ENCODE results near the gene ZBTB24.

ZBTB24 gene

GRCh38 chr6:109473120-109473519 is 9.9 kb downstream of the ZBTB24 start:
- no peak for TF ChIP-seq CTCF (IDR thresholded peaks at IDR 0.05; ENCODE audit: poor library complexity, severe bottlenecking)
- Histone ChIP-seq H3K27ac (ENCODE audit: poor library complexity, severe bottlenecking) (no peak overlapping the region), H3K4me3 (ENCODE audit: severe bottlenecking) (no peak overlapping the region)

GRCh38 chr6:109472132-109472995 is 10.7 kb downstream of the ZBTB24 start:
- Histone ChIP-seq H3K36me3 (ENCODE audit: low read depth) (peaks cover 63% of the 10 kb centered on the region), H3K9me3 (ENCODE audit: severe bottlenecking) (no peaks in the 10 kb centered on the region), H3K4me3 (ENCODE audit: severe bottlenecking) (no peak overlapping the region), H3K27ac (ENCODE audit: poor library complexity, severe bottlenecking) (no peak overlapping the region), H3K27me3 (ENCODE audit: insufficient read depth, poor library complexity, severe bottlenecking) (no peaks in the 10 kb centered on the region), H3K4me1 (ENCODE audit: insufficient read depth, poor library complexity, severe bottlenecking) (no peaks in the 10 kb centered on the region)
- TF ChIP-seq CTCF (IDR thresholded peaks at IDR 0.05; ENCODE audit: poor library complexity, severe bottlenecking), result no peak
- DNase-seq (ENCODE audit: low spot score), result no peak
- no peak for ATAC-seq (ENCODE audit: low read depth)

More at GRCh38 chr6:109473120-109473519, 9.9 kb downstream of the ZBTB24 start:
- Histone ChIP-seq H3K9me3 (ENCODE audit: severe bottlenecking) (no peaks in the 10 kb centered on the region), H3K4me1 (ENCODE audit: insufficient read depth, poor library complexity, severe bottlenecking) (no peaks in the 10 kb centered on the region), H3K27me3 (ENCODE audit: insufficient read depth, poor library complexity, severe bottlenecking) (no peaks in the 10 kb centered on the region), H3K36me3 (ENCODE audit: low read depth) (peaks cover 62% of the 10 kb centered on the region)
- DNase-seq (ENCODE audit: low spot score) (no peak), ATAC-seq (ENCODE audit: low read depth) (no peak)

- no peak for ATAC-seq (ENCODE audit: low read depth)
Measured at GRCh38 chr6:109471105-109471810, 11.8 kb downstream of the ZBTB24 start.

GRCh38 chr6:109469591-109470189 is 13.3 kb downstream of the ZBTB24 start:
- H3K9me3 ChIP-seq (ENCODE audit: severe bottlenecking), result no peaks in the 10 kb centered on the region
- DNase-seq (ENCODE audit: low spot score) (no peak), ATAC-seq (ENCODE audit: low read depth) (no peak)
- no peaks in the 10 kb centered on the region for H3K4me1 ChIP-seq (ENCODE audit: insufficient read depth, poor library complexity, severe bottlenecking)
- no peak overlapping the region for H3K27ac ChIP-seq (ENCODE audit: poor library complexity, severe bottlenecking)
- H3K4me3 ChIP-seq (ENCODE audit: severe bottlenecking), result no peak overlapping the region
- no peak for TF ChIP-seq CTCF (IDR thresholded peaks at IDR 0.05; ENCODE audit: poor library complexity, severe bottlenecking)
- peaks cover 72% of the 10 kb centered on the region for H3K36me3 ChIP-seq (ENCODE audit: low read depth)
- H3K27me3 ChIP-seq (ENCODE audit: insufficient read depth, poor library complexity, severe bottlenecking), result no peaks in the 10 kb centered on the region

More at GRCh38 chr6:109471105-109471810, 11.8 kb downstream of the ZBTB24 start:
- Histone ChIP-seq H3K36me3 (ENCODE audit: low read depth) (peaks cover 72% of the 10 kb centered on the region), H3K27ac (ENCODE audit: poor library complexity, severe bottlenecking) (no peak overlapping the region), H3K27me3 (ENCODE audit: insufficient read depth, poor library complexity, severe bottlenecking) (no peaks in the 10 kb centered on the region), H3K9me3 (ENCODE audit: severe bottlenecking) (no peaks in the 10 kb centered on the region), H3K4me1 (ENCODE audit: insufficient read depth, poor library complexity, severe bottlenecking) (no peaks in the 10 kb centered on the region), H3K4me3 (ENCODE audit: severe bottlenecking) (no peak overlapping the region)
- DNase-seq (ENCODE audit: low spot score), result no peak
- no peak for TF ChIP-seq CTCF (IDR thresholded peaks at IDR 0.05; ENCODE audit: poor library complexity, severe bottlenecking)

Measured in RWPE2 (cell line).